Adipocyte (in vitro differentiated cells): ENCODE measurements around the gene MAD1L1.

Experiments used
- DNase-seq: peaks from one replicate; pipeline ENCODE4 v3.0.0-alpha.2; 2015; ENCODE audit warnings: low read depth
- H3K27me3 ChIP-seq: replicated peaks from 2 replicates; pipeline ENCODE4 v1.7.0; 2013; ENCODE audit warnings: mild to moderate bottlenecking, low read length, moderate library complexity; ENCODE audit not compliant: control insufficient read depth, insufficient read depth
- H3K36me3 ChIP-seq: 2 replicates; pipeline ENCODE4 v1.7.0; 2013; ENCODE audit warnings: low read length, mild to moderate bottlenecking, moderate library complexity; ENCODE audit not compliant: control insufficient read depth, insufficient read depth, severe bottlenecking
- H3K4me1 ChIP-seq: 2 replicates; pipeline ENCODE4 v1.7.0; 2013; ENCODE audit warnings: mild to moderate bottlenecking, low read length, moderate library complexity; ENCODE audit not compliant: control insufficient read depth, insufficient read depth
- H3K4me3 ChIP-seq: 2 replicates; pipeline ENCODE4 v1.7.0; 2013; ENCODE audit warnings: mild to moderate bottlenecking, low read length, moderate library complexity
- H3K9ac ChIP-seq: 2 replicates; pipeline ENCODE4 v1.7.0; 2013; ENCODE audit warnings: mild to moderate bottlenecking, low read length, moderate library complexity
- H3K9me3 ChIP-seq: 2 replicates; pipeline ENCODE4 v1.7.0; 2013; ENCODE audit warnings: mild to moderate bottlenecking, low read length, moderate library complexity; ENCODE audit not compliant: control insufficient read depth

MAD1L1 gene

DNA sequence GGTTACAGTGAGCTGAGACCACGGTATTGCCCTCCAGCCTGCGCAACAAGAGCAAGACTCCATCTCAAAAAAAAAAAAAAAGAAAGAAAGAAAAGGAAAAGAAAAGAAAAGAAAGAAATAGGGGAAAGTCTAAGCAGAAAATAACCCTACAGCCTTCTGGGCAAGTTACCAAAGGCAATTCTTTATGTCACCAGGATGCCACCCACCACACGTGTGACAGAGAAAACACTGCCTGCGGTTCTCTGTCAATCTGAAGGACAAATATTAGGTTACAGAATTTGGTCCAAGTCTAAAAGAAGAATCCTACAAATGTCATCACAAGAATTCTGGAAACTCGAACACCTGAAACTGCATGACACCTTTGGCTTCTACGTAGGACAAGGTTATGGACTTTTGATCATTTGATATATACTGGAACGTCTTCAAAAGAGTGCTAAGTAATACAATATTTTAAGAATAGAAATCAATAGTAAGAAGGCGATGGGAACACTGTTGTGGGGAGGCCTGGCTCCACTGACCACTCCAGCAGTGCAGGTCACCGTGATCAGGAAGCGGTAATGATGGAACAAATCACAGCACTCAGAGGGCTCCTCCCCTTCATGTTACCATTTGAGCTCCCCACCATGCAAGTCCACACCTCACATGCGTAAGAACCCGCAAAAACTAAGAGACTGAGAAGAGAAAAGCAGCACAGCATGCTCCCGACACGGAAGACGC lies 75.8 kb downstream of the MAD1L1 start:
- H3K9ac ChIP-seq, result no peak overlapping the region
- no peak overlapping the region for H3K4me3 ChIP-seq
- no peaks in the 10 kb centered on the region for H3K36me3 ChIP-seq
- H3K4me1 ChIP-seq, result peaks cover 18% of the 10 kb centered on the region
- no peak for DNase-seq
- H3K9me3 ChIP-seq, result no peaks in the 10 kb centered on the region
- H3K27me3 ChIP-seq, result no peaks in the 10 kb centered on the region

DNA sequence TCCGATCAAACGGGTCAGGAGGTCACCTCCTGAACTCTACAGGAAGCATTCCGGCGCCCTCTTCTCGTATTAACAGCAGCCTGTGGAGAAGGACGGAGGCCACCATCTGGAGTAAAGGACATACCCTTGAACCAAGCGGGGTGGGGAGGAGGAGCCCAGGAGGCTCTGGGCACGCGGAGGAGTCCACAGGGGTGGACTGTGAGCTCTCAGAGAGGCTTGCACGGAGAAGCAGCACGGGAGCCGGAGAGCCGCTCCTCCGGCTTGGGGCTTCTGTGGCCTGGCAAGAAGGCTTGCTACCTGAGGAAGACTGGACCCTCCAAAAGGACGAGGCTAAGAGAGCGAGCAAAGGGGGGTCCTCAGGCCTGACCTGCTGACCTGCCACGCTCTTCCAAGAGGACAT lies 77.9 kb downstream of the MAD1L1 start:
- Histone ChIP-seq H3K4me1 (peaks cover 16% of the 10 kb centered on the region), H3K4me3 (no peak overlapping the region), H3K9ac (no peak overlapping the region), H3K9me3 (no peaks in the 10 kb centered on the region), H3K36me3 (no peaks in the 10 kb centered on the region), H3K27me3 (no peaks in the 10 kb centered on the region)
- DNase-seq, result no peak

DNA sequence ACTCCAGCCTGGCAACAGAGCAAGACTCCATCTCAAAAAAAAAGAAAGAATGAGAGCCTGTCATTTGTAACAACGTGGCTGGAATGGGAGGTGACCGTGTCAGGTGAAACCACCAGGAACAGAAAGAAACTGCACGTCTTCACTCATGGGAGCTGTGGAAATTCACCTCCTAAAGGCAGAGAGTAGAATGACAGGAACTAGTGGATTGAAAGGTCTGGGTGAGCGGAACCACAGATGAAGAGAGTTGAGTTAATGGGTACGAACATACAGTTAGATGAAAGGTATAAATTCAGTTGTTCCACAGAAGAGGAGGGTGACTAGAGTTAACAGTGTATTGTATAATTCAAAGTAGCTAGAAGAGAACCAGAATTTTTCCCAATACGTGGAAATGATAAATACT lies 78.6 kb downstream of the MAD1L1 start:
- DNase-seq, result no peak
- Histone ChIP-seq H3K9ac (no peak overlapping the region), H3K4me3 (no peak overlapping the region), H3K27me3 (no peaks in the 10 kb centered on the region), H3K9me3 (no peaks in the 10 kb centered on the region), H3K4me1 (peaks cover 16% of the 10 kb centered on the region), H3K36me3 (no peaks in the 10 kb centered on the region)

GRCh38 chr7:2152646-2153045 lies 80.1 kb downstream of the MAD1L1 start:
- no peak overlapping the region for H3K4me3 ChIP-seq
- DNase-seq, result no peak
- H3K4me1 ChIP-seq, result peaks cover 8% of the 10 kb centered on the region
- H3K36me3 ChIP-seq, result no peaks in the 10 kb centered on the region
- no peaks in the 10 kb centered on the region for H3K9me3 ChIP-seq
- no peak overlapping the region for H3K9ac ChIP-seq
- no peaks in the 10 kb centered on the region for H3K27me3 ChIP-seq

GRCh38 chr7:2151801-2152612 lies 80.7 kb downstream of the MAD1L1 start:
- no peak overlapping the region for H3K4me3 ChIP-seq
- H3K36me3 ChIP-seq, result no peaks in the 10 kb centered on the region
- no peak overlapping the region for H3K9ac ChIP-seq
- H3K4me1 ChIP-seq, result peaks cover 2% of the 10 kb centered on the region
- H3K9me3 ChIP-seq, result no peaks in the 10 kb centered on the region
- no peak for DNase-seq
- no peaks in the 10 kb centered on the region for H3K27me3 ChIP-seq

DNA sequence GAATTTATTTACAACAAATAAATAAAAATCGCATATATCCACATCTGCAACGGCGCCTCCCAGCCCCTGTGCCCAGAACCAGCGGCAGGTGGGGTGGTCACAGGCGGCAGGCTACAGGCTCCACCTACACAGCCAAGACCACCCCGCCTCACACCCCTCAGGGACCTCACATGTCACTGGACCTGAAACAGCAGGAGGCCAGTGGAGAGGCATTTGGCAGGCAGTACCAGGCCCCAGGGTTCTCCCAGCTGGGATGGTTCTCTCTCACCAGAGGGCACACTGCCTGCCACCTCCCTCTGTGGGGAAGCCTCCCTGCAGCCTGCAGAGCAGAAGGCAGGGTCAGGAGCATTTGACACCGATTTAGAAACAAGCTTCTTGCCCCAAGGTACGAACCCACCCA lies 81.5 kb downstream of the MAD1L1 start:
- Histone ChIP-seq H3K27me3 (no peaks in the 10 kb centered on the region), H3K4me1 (no peaks in the 10 kb centered on the region), H3K4me3 (no peak overlapping the region), H3K9ac (no peak overlapping the region), H3K36me3 (peaks cover 3% of the 10 kb centered on the region), H3K9me3 (no peaks in the 10 kb centered on the region)
- DNase-seq, result no peak

DNA sequence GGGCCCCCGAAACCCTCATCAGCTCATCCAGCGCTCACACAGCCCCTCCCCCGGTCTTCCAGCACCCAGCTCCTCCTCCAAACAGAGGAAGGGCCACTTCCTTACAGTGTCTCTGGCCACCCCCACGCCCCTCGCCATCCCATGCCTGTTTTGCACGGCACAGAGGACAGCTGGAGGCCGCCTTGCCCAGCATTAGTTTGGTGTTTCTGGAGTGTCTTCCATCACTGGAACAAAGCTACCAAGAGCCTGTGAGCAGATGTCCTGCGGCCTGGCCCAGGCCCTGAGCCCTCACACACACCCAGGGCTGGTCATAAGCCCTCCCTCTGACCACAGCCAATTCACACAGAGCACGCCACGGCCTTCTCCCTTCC lies 82.3 kb downstream of the MAD1L1 start:
- Histone ChIP-seq H3K9me3 (no peaks in the 10 kb centered on the region), H3K27me3 (no peaks in the 10 kb centered on the region), H3K36me3 (peaks cover 9% of the 10 kb centered on the region), H3K4me3 (no peak overlapping the region), H3K9ac (no peak overlapping the region), H3K4me1 (no peaks in the 10 kb centered on the region)
- DNase-seq, result no peak

DNA sequence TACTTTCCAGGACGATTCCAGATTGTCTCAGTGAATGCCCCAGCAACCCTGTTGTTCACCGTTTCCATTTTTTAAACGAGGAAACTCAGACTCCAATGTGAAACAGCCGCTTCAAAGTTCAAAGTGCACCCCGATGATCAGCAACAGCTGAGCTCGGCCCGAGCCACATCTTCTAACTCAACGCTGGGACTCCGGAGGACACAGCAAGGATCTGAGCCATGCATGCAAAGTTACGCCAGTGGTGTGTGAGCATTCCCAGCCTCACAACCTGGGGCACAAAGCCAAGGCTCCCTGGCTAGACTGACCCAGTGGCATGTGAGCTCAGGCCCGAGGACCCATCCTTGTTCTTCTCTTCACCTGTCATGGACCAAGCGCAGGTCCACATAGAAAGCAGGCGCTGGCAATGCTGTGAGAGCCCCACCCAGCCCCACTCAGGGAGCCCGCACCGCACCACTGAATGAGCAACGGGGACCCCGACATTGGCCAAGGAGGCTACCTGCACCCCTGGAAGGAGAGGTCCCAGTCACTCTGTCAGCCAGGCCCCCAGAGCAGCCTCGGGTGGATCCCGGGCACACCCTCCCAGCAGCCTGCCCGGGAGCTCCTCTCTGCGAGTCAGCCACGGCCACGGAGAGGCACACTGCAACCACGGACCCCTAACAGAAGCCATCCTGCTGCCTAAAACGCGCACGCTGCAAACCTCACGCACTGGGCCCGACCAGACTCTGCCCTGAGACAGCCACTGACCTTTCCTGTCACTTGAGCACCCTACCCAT lies 82.9 kb downstream of the MAD1L1 start:
- Histone ChIP-seq H3K27me3 (no peaks in the 10 kb centered on the region), H3K36me3 (peaks cover 13% of the 10 kb centered on the region), H3K9ac (no peak overlapping the region), H3K4me3 (no peak overlapping the region), H3K9me3 (no peaks in the 10 kb centered on the region), H3K4me1 (no peaks in the 10 kb centered on the region)
- no peak for DNase-seq

DNA sequence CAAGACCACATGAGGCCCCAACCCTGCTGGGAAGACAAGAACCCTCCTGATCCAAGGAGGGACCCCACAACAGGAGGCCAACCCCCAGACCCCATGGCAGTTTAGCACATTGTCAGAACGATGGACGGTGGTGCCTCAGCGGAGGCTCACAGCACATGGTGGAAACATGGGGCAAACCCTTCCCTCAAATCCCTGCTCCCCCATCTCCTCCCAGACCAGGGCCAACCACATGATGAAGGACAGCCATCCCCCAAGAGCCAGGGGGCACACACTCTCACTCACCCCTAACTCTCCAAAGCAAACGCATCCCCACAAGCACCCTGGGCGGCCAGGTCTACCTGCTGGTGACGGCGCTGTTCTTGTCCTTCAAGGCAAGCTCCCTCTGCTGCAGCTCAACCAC lies 83.9 kb downstream of the MAD1L1 start:
- no peak overlapping the region for H3K9ac ChIP-seq
- no peaks in the 10 kb centered on the region for H3K9me3 ChIP-seq
- no peaks in the 10 kb centered on the region for H3K4me1 ChIP-seq
- peaks cover 13% of the 10 kb centered on the region for H3K36me3 ChIP-seq
- H3K4me3 ChIP-seq, result no peak overlapping the region
- no peaks in the 10 kb centered on the region for H3K27me3 ChIP-seq
- no peak for DNase-seq

DNA sequence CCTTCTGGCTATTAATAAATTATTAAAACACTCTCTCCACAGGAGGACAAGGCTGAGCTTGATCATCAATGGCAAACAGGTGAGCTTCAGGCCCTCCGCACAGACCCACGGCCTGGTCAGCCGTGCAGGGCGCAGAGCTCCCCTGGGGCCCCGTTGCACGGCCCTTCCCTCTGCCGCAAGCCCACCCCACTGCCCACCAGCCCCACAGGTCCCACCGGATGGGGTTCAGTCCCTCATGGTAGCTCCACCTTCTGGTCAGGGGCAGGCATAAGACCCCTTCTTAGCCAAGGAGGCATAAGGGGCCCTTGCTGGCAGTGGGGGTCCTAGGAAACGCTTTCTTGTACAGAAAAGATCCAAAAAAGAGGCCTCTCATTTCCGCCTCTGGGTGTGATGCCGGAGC lies 84.6 kb downstream of the MAD1L1 start:
- H3K27me3 ChIP-seq, result no peaks in the 10 kb centered on the region
- DNase-seq, result no peak

More for the DNA sequence above, 84.6 kb downstream of the MAD1L1 start:
- H3K9me3 ChIP-seq, result no peaks in the 10 kb centered on the region
- no peaks in the 10 kb centered on the region for H3K4me1 ChIP-seq
- no peak overlapping the region for H3K4me3 ChIP-seq
- peaks cover 19% of the 10 kb centered on the region for H3K36me3 ChIP-seq
- H3K9ac ChIP-seq, result no peak overlapping the region
